IMR-90 (cell line): ENCODE results near the gene EML6. TPM values are rescaled to one million over a fixed set of nuclear protein-coding genes. Genes with fewer than 3 reads are reported as not detected.

Source experiments
- ATAC-seq: fragments of 200-7000 bp; cut with Tn5 transposase; 2 replicates; pipeline ENCODE4 v1.9.1; 2020; ENCODE audit warnings: low read depth, mild to moderate bottlenecking, moderate library complexity
- BruUV-seq: library from RNA; stranded (reverse); fragments of 400-500 nt; replicated peaks from 2 replicates; lab custom pipeline; 2021; lab: Mats Ljungman, UMichigan
- CTCF ChIA-PET: fragments of 300-600 bp; formaldehyde crosslinking; extraction: SDS; loops from one replicate; lab custom pipeline; 2021; ENCODE audit warnings: antibody characterized with exemption; lab: Yijun Ruan, JAX
- POLR2A ChIA-PET: fragments of 300-600 bp; sonication (Branson Sonifier 250); formaldehyde crosslinking; loops from one replicate; lab custom pipeline; 2022; ENCODE audit warnings: antibody characterized with exemption; ENCODE audit not compliant: unreplicated experiment; lab: Charles Lee
- DNase-seq: peaks from one replicate; pipeline ENCODE4 v3.0.0; 2013
- H2AFZ ChIP-seq: replicated peaks from 2 replicates; pipeline ENCODE3; 2013; ENCODE audit warnings: low read length, mild to moderate bottlenecking; ENCODE audit not compliant: poor library complexity
- H2AK5ac ChIP-seq: 2 replicates; pipeline ENCODE4 v1.6.1; 2013; ENCODE audit warnings: low read depth, low read length, inconsistent platforms
- H2AK9ac ChIP-seq: replicated peaks from 2 replicates; pipeline ENCODE3; 2013; ENCODE audit warnings: mild to moderate bottlenecking, low read depth, low read length, moderate library complexity; ENCODE audit not compliant: poor library complexity
- H2BK120ac ChIP-seq: 2 replicates; pipeline ENCODE4 v1.6.1; 2013; ENCODE audit warnings: low read depth, low read length, inconsistent platforms
- H2BK15ac ChIP-seq: 3 replicates; pipeline ENCODE4 v1.6.1; 2013; ENCODE audit warnings: low read depth, low read length, inconsistent platforms
- H2BK20ac ChIP-seq: 2 replicates; pipeline ENCODE4 v1.6.1; 2013; ENCODE audit warnings: low read depth, mild to moderate bottlenecking, inconsistent platforms, low read length, moderate library complexity
- H2BK5ac ChIP-seq: 2 replicates; pipeline ENCODE4 v1.6.1; 2013; ENCODE audit warnings: mild to moderate bottlenecking, low read depth, low read length, inconsistent platforms; ENCODE audit not compliant: poor library complexity, severe bottlenecking
- H3K14ac ChIP-seq: replicated peaks from 2 replicates; pipeline ENCODE4 v1.6.1; 2013; ENCODE audit warnings: low read depth, low read length, inconsistent platforms
- H3K18ac ChIP-seq: 2 replicates; pipeline ENCODE4 v1.6.1; 2013; ENCODE audit warnings: low read depth, low read length, control low read depth
- H3K23ac ChIP-seq: 2 replicates; pipeline ENCODE4 v1.6.1; 2013; ENCODE audit warnings: low read depth, low read length, inconsistent platforms
- H3K27ac ChIP-seq: 2 replicates; pipeline ENCODE4 v1.5.1; 2013; ENCODE audit warnings: mild to moderate bottlenecking, control low read depth, low read length; ENCODE audit not compliant: insufficient read depth
- H3K27me3 ChIP-seq: 2 replicates; pipeline ENCODE4 v1.6.1; 2013; ENCODE audit warnings: low read length; ENCODE audit not compliant: control insufficient read depth, insufficient read depth
- H3K36me3 ChIP-seq: 2 replicates; pipeline ENCODE4 v1.6.1; 2013; ENCODE audit warnings: low read length, mixed read lengths; ENCODE audit not compliant: control insufficient read depth, insufficient read depth
- H3K4ac ChIP-seq: 2 replicates; pipeline ENCODE4 v1.6.1; 2013; ENCODE audit warnings: low read depth, low read length, inconsistent platforms
- H3K4me1 ChIP-seq: 2 replicates; pipeline ENCODE4 v1.6.1; 2013; ENCODE audit warnings: low read length, mixed read lengths; ENCODE audit not compliant: control insufficient read depth, insufficient read depth
- H3K4me2 ChIP-seq: 2 replicates; pipeline ENCODE4 v1.6.1; 2013; ENCODE audit warnings: low read depth, mild to moderate bottlenecking, control low read depth, low read length, moderate library complexity
- H3K4me3 ChIP-seq: 2 replicates; pipeline ENCODE4 v1.5.1; 2013; ENCODE audit warnings: low read depth, mild to moderate bottlenecking, control low read depth, low read length, moderate library complexity; ENCODE audit not compliant: insufficient read depth
- H3K56ac ChIP-seq: 2 replicates; pipeline ENCODE4 v1.6.1; 2013; ENCODE audit warnings: low read length, inconsistent platforms; ENCODE audit not compliant: insufficient read depth; ENCODE audit errors: extremely low read depth
- H3K79me1 ChIP-seq, 2 experiments: 2 replicates each; pipeline ENCODE4 v1.6.1; 2013; ENCODE audit warnings: low read length in 2 of 2, inconsistent platforms in 1 of 2, low read depth in 1 of 2
- H3K9ac ChIP-seq: 2 replicates; pipeline ENCODE4 v1.6.1; 2013; ENCODE audit warnings: low read depth, low read length, control low read depth
- H3K9me1 ChIP-seq: 2 replicates; pipeline ENCODE4 v1.6.1; 2013; ENCODE audit warnings: low read length, inconsistent platforms; ENCODE audit not compliant: insufficient read depth
- H3K9me3 ChIP-seq: 2 replicates; pipeline ENCODE4 v1.6.1; 2013; ENCODE audit warnings: low read length; ENCODE audit not compliant: control insufficient read depth, insufficient read depth
- H4K20me1 ChIP-seq: 2 replicates; pipeline ENCODE4 v1.6.1; 2013; ENCODE audit warnings: low read length, inconsistent platforms; ENCODE audit not compliant: insufficient read depth
- H4K5ac ChIP-seq: 2 replicates; pipeline ENCODE4 v1.6.1; 2013; ENCODE audit warnings: mild to moderate bottlenecking, low read depth, low read length, control low read depth
- H4K8ac ChIP-seq, 2 experiments: 2 replicates each; pipeline ENCODE4 v1.6.1; 2013; ENCODE audit warnings: low read depth in 2 of 2, low read length in 2 of 2, control low read depth in 1 of 2, inconsistent platforms in 1 of 2
- H4K91ac ChIP-seq: 2 replicates; pipeline ENCODE4 v1.6.1; 2013; ENCODE audit warnings: low read depth, low read length, inconsistent platforms; ENCODE audit not compliant: insufficient read depth
- MAFK ChIP-seq: IDR thresholded peaks from 2 replicates; pipeline ENCODE4 v1.6.1; 2012; ENCODE audit warnings: low read depth, low read length, improper control_type of control experiment
- RCOR1 ChIP-seq: IDR thresholded peaks from 2 replicates; pipeline ENCODE4 v1.6.1; 2012; ENCODE audit warnings: mild to moderate bottlenecking, low read length, improper control_type of control experiment; ENCODE audit not compliant: insufficient replicate concordance
- WGBS, 2 experiments: methylation state at CpG; one replicate each; pipeline versions ENCODE4 v1.1.5 to v1.1.7; 2013; ENCODE audit warnings: missing lambda C conversion rate in 2 of 2; ENCODE audit not compliant: insufficient read length in 1 of 2; ENCODE audit errors: extremely low coverage in 2 of 2; 5-methylcytosine and 5-hydroxymethylcytosine counted together
- dilution Hi-C: fragments of 300-500 bp; cut with HindIII; formaldehyde crosslinking; loops from one replicate; pipeline ENCODE4 v1.14.3; 2018; ENCODE audit warnings: low sequenced_read_pairs; ENCODE audit not compliant: unreplicated experiment
- in situ Hi-C: fragments of 300-500 bp; cut with MboI; formaldehyde crosslinking; loops from 3 replicates; pipeline ENCODE4 v1.14.3; 2019; ENCODE audit warnings: low sequenced_read_pairs, inconsistent platforms, mixed read lengths
- intact Hi-C: fragments of 100-400 bp; cut with micrococcal nuclease; formaldehyde crosslinking; loops from 2 replicates; pipeline ENCODE4 v1.10.0; 2022
- polyA plus RNA-seq, 3 experiments: library from polyadenylated mRNA; depleted of rRNA; stranded (reverse); fragments of >200 nt; gene quantifications; 2 replicates each; pipeline ENCODE4 v1.2.3, GENCODE V29; 2012; ENCODE audit warnings: low replicate concordance in 1 of 3
- total RNA-seq: library from RNA; depleted of rRNA; stranded (reverse); fragments of >200 nt; gene quantifications from 2 replicates; pipeline ENCODE4 v1.2.3, GENCODE V29; 2012

Gene EML6
- total and polyA plus RNA-seq, 2 of the 4 experiments (the other 2 are of a cell fraction): 0.18 to 0.19 TPM

GRCh38 chr2:54839461-54840255, 116.2 kb downstream of the EML6 start:
- dilution Hi-C loops (no loop called here), intact Hi-C loops (loop anchor here (2.0 kb wide), 1 partner anchor 117 kb away; the partner anchor contains the start of gene EML6), in situ Hi-C loops (loop anchor here (5.0 kb wide), 1 partner anchor 737 kb away; no protein-coding TSS in a partner anchor)
- no TSS peak for BruUV-seq
- H3K4me2 ChIP-seq: no peak overlapping the region
- no peak overlapping the region for H4K91ac ChIP-seq
- TF ChIP-seq MAFK: peak; percentile 46
- TF ChIP-seq RCOR1: no peak
- no peak overlapping the region for H2AK9ac ChIP-seq
- no peak overlapping the region for H2AFZ ChIP-seq
- no peak overlapping the region for H2BK120ac ChIP-seq
- H3K18ac ChIP-seq: no peak overlapping the region
- no peak overlapping the region for H3K4me3 ChIP-seq
- no peaks in the 10 kb centered on the region for H3K79me1 ChIP-seq
- H3K14ac ChIP-seq: no peak overlapping the region
- no peaks in the 10 kb centered on the region for H3K9me1 ChIP-seq
- H3K9me3 ChIP-seq: no peaks in the 10 kb centered on the region
- peaks cover 14% of the 10 kb centered on the region for H3K27me3 ChIP-seq
- DNase-seq (no peak), ATAC-seq (no peak)
- no peak overlapping the region for H2BK5ac ChIP-seq
- ChIA-PET CTCF (interaction anchor here (0.8 to 2.2 kb wide), 7 partner anchors 7 to 724 kb away, joined by 3 to 9 read pairs (median 5); partner anchors contain the start of gene ACYP2), POLR2A (no interaction called here)
- no peak overlapping the region for H3K27ac ChIP-seq
- H2BK20ac ChIP-seq: no peak overlapping the region
- no peak overlapping the region for H3K4ac ChIP-seq
- no peak overlapping the region for H4K8ac ChIP-seq
- no peak overlapping the region for H3K9ac ChIP-seq
- no peak overlapping the region for H2AK5ac ChIP-seq
- H3K36me3 ChIP-seq: no peaks in the 10 kb centered on the region
- H4K20me1 ChIP-seq: no peaks in the 10 kb centered on the region
- no peak overlapping the region for H3K23ac ChIP-seq
- H4K5ac ChIP-seq: no peak overlapping the region
- H2BK15ac ChIP-seq: no peak overlapping the region
- H3K56ac ChIP-seq: no peak overlapping the region
- no CpG with 5 or more reads among the region's 6 CpGs for WGBS, 2 experiments
- no peaks in the 10 kb centered on the region; the same call in 1 of the 2 replicates for H3K4me1 ChIP-seq
